Measurements from ENCODE around the gene ARHGAP26.
A peak's percentile ranks its signal among the peaks of the same experiment; 100 is the strongest.

ARHGAP26 gene

GRCh38 chr5:143059355-143059754, 289.2 kb downstream of the ARHGAP26 start:
- peaks cover 0 to 52% (median 23%) of the 10 kb centered on the region in 4 donors for H3K4me1 ChIP-seq
- intact Hi-C loops (cut with DNase I; ENCODE audit: low total_unique reads): no loop called here
- TF ChIP-seq, protein P1, sequence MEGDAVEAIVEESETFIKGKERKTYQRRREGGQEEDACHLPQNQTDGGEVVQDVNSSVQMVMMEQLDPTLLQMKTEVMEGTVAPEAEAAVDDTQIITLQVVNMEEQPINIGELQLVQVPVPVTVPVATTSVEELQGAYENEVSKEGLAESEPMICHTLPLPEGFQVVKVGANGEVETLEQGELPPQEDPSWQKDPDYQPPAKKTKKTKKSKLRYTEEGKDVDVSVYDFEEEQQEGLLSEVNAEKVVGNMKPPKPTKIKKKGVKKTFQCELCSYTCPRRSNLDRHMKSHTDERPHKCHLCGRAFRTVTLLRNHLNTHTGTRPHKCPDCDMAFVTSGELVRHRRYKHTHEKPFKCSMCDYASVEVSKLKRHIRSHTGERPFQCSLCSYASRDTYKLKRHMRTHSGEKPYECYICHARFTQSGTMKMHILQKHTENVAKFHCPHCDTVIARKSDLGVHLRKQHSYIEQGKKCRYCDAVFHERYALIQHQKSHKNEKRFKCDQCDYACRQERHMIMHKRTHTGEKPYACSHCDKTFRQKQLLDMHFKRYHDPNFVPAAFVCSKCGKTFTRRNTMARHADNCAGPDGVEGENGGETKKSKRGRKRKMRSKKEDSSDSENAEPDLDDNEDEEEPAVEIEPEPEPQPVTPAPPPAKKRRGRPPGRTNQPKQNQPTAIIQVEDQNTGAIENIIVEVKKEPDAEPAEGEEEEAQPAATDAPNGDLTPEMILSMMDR (IDR thresholded peaks at IDR 0.05): no peak
- peaks cover 0 to 33% (median 6%) of the 10 kb centered on the region in 3 donors for H3K36me3 ChIP-seq
- H3K27ac ChIP-seq: no peak overlapping the region
- H3K9me3 ChIP-seq: no peaks in the 10 kb centered on the region
- DNase-seq: no peak
- H3K27me3 ChIP-seq: no peaks in the 10 kb centered on the region
- H3K4me3 ChIP-seq: no peak overlapping the region

DNA sequence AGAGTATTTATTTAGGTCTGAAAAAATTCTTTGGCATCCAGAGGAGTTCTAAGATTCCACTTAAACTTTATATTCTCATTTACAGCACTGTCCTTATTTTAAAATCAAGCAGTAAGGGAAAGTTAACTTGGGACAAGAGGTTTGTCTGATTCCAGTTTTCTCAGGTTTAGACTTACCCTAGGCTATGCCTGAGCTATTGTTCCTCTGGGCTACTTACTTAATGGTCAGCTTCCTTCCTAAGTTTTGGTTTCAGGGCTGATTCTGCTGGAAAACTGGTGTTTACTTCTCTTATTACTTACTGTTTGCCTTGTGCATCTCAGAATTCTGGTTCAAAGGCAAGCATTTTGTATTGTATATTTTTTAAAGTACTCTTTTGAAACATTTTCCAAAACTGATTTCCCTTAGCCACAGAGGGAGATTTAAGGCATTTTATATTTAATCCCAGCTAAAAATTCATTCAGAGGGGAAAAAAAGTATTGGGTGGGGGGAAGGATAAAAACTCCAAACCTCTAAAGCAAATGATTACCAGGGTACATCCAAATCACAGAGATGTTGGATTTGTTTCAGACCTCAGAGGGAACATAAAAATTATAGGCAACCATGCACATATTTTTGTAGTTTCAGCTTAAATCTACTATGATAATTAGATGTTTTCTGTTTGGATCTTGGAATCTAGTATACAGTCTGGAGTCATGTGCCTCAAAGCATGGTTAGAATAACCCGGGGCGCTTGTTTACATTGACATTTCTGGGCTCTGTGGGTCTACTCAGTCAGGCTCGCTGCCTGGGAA, 290.0 kb downstream of the ARHGAP26 start:
- H3K4me1 ChIP-seq: peaks cover 0 to 60% (median 30%) of the 10 kb centered on the region in 4 donors
- DNase-seq: no peak
- H3K27me3 ChIP-seq: no peaks in the 10 kb centered on the region
- intact Hi-C loops (cut with DNase I; ENCODE audit: low total_unique reads): no loop called here
- TF ChIP-seq, protein P1 (IDR thresholded peaks at IDR 0.05): no peak
- H3K4me3 ChIP-seq: no peak overlapping the region
- H3K36me3 ChIP-seq: peaks cover 0 to 33% (median 0%) of the 10 kb centered on the region in 3 donors
- H3K27ac ChIP-seq: no peak overlapping the region
- H3K9me3 ChIP-seq: no peaks in the 10 kb centered on the region

GRCh38 chr5:143061161-143061945, 291.2 kb downstream of the ARHGAP26 start:
- Histone ChIP-seq H3K9me3 (no peaks in the 10 kb centered on the region), H3K4me1 (peaks cover 0 to 65% (median 33%) of the 10 kb centered on the region in 4 donors)
- no peak for DNase-seq

DNA sequence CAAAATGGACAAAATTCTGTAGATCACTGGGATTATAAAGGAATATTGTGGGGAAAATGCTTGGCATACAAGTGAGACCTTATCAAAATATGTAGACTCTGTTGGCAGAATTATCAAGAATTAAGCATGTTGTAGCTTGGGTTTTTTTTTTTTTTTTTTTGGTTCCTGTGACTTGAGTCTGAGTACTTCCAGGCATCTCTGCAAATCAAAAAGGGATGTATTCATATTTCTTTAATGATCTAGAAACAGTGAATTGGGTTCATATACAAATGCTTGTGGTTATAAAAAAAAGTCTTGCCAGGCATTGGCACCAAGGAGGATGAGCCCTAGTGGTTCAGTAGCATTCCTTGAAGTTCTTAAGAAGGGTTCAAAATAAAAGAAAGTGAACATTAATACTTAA, 292.2 kb downstream of the ARHGAP26 start:
- no peak for DNase-seq
- no peak overlapping the region for H3K27ac ChIP-seq
- TF ChIP-seq, protein P1 (IDR thresholded peaks at IDR 0.05): no peak
- H3K4me1 ChIP-seq: peaks cover 0 to 65% (median 33%) of the 10 kb centered on the region in 4 donors
- H3K36me3 ChIP-seq: peaks cover 0 to 19% (median 0%) of the 10 kb centered on the region in 3 donors
- no peaks in the 10 kb centered on the region for H3K9me3 ChIP-seq
- H3K27me3 ChIP-seq: no peaks in the 10 kb centered on the region
- no peak overlapping the region for H3K4me3 ChIP-seq
- intact Hi-C loops (cut with DNase I; ENCODE audit: low total_unique reads): loop anchor here (2.0 kb wide), 1 partner anchor 46 kb away; no protein-coding TSS in a partner anchor

More at GRCh38 chr5:143061161-143061945, 291.2 kb downstream of the ARHGAP26 start:
- H3K36me3 ChIP-seq: peaks cover 0 to 28% (median 0%) of the 10 kb centered on the region in 3 donors
- H3K27me3 ChIP-seq: no peaks in the 10 kb centered on the region
- TF ChIP-seq, protein P1 (IDR thresholded peaks at IDR 0.05): no peak
- no peak overlapping the region for H3K27ac ChIP-seq
- intact Hi-C loops (cut with DNase I; ENCODE audit: low total_unique reads): no loop called here
- H3K4me3 ChIP-seq: no peak overlapping the region

- Histone ChIP-seq H3K36me3 (peaks cover 0 to 17% (median 0%) of the 10 kb centered on the region in 3 donors), H3K4me1 (peaks cover 0 to 65% (median 33%) of the 10 kb centered on the region in 4 donors), H3K27me3 (no peaks in the 10 kb centered on the region), H3K27ac (peak overlapping the region; percentile 26 to 52), H3K4me3 (no peak overlapping the region), H3K9me3 (no peaks in the 10 kb centered on the region)
- peak; percentile 83 to 86 for DNase-seq
- TF ChIP-seq, protein P1 (IDR thresholded peaks at IDR 0.05): no peak
- intact Hi-C loops (cut with DNase I; ENCODE audit: low total_unique reads): loop anchor here (2.0 kb wide), 1 partner anchor 45 kb away; no protein-coding TSS in a partner anchor
Observed at GRCh38 chr5:143063175-143063970, 293.2 kb downstream of the ARHGAP26 start.
